Hippocampal formation (tissue), 2 donors: Measurements from ENCODE around the gene NOCT.
"Not testable (repeated sequence)": the region's sequence is repeated elsewhere in the genome, so short reads cannot be mapped to it uniquely, and the experiment has no call there.

Source experiments
- DNase-seq, 2 donors: peaks; one replicate each; lab custom pipeline; 2025; lab: John Stamatoyannopoulos, UW

The NOCT gene

GRCh38 chr4:139009702-139010101, 5.9 kb upstream of the NOCT start:
- DNase-seq, result no peak

- DNase-seq, result no peak
Observed at GRCh38 chr4:139011225-139011950, 4.2 kb upstream of the NOCT start.

DNA sequence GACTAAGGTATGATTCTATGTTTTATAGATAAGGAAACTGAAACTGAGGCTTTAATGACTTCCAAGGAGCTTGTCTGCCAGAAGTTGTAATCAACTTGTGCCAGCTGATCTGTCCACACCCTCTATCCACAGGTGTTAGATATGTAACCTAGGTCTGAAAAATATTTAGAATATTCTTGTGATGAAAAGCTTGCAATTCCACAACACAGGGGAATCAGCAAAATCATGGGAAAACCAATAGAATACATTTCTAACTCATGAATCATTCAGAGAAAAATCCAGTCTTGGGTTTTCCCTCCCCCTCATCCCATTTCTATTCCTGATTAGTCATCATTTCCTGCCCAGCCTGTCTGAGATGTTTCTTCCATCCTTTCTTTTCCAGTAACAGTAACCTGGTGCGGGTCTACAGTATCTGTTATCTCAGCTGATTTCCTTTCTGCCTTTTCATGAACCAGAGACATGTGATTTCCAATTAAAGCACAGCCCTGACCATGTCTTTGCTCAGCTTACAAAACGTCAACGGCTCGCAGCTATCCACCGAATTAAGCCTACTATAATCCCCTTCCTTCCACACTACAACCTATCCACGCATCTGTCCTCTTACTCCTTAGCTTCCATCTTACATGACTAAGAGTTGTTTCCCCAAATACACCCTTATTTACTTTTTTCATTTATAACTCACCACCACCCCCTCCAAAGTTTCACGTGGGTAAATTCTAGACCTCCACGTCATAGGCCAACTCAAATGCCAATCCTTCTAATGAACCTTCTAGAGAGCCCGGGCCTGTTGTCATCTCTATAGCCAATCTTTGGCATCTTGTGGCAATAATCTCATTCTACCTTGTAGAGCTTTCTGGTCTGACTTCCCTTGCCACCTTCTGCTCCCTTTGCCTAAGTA, 961 bp upstream of the NOCT start:
- DNase-seq, result no peak

DNA sequence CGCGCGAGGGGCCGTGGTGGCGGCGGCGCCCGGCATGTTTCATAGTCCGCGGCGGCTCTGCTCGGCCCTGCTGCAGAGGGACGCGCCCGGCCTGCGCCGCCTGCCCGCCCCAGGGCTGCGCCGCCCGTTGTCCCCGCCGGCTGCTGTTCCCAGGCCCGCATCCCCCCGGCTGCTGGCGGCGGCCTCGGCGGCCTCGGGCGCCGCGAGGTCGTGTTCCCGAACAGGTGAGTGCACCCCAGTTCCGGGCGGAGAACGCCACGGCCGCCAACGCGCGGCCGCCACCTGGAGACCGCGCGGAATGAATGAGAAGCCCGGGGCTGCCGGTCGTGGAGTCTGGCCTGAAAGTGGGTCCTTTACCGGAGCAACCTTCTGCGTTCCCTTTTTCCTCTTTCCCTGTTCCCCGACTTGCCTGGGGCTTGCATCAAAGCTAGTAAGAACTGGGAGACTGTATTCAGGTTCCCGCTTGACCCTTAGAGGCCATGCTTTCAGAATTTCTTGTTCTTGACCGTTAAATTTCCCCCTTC, 429 bp downstream of the NOCT start:
- peak in 1 of 2 donors; percentile 31 for DNase-seq

DNA sequence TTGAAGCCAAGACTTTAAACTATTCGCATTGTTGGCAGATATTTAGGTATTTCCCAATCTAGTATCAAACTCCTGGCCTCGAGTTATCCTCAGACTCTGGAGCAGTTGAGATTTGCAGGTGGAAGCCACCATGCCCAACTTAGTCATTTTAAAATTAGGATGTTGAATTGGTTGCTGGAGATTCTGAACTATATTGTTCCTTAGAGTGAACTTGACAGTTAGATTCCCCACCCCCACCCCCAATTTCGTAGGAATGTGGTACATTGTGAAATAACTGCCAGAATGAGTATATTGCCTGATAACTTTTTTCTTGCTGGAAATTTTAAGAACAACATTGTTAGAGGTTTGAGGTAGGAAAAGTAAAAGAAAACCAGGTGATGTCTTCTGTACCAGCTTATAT, 2.3 kb downstream of the NOCT start:
- no peak for DNase-seq

- no peak for DNase-seq
Observed at GRCh38 chr4:139018501-139018900, 2.9 kb downstream of the NOCT start.

- DNase-seq, result no peak
Observed at GRCh38 chr4:139018971-139019758, 3.6 kb downstream of the NOCT start.

DNA sequence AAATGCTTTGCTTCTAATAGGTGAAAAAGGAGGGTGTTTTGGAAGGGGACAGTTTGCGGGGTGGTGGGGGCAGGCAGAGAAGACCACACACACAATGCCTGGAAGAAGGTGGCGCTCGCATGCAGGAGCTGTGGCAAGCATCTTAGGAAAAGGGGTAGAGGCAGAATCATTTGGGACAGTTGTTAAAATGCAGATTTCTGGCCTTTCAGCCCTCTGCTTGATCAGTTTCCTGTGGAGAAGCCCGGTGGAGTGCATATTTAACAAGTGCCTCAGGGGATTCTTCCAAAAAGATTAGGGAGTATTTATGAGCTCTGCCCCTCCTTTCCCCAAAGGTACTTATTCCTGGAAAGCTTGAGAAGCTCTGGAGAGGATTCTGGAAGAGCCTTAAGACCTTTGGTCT, 4.8 kb downstream of the NOCT start:
- no peak for DNase-seq

- DNase-seq, result not testable (repeated sequence)
Observed at GRCh38 chr4:139021071-139021470, 5.5 kb downstream of the NOCT start.

DNA sequence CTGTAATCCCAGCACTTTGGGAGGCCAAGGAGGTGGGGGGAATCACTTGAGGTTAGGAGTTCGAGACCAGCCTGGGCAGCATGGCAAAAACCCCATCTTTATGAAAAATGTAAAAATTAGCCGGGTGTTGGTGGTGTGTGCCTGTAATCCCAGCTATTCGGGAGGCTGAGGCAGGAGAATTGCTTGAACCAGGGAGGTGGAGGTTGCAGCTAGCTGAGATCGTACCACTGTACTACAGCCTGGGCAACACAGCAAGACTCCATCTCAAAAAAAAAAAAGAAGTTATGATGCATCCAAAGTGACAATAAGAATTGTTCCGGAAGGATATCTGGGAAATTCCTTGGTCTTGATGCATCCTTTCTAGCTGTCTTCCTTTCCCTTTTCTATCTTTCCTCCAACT, 7.3 kb downstream of the NOCT start:
- DNase-seq, result no peak

DNA sequence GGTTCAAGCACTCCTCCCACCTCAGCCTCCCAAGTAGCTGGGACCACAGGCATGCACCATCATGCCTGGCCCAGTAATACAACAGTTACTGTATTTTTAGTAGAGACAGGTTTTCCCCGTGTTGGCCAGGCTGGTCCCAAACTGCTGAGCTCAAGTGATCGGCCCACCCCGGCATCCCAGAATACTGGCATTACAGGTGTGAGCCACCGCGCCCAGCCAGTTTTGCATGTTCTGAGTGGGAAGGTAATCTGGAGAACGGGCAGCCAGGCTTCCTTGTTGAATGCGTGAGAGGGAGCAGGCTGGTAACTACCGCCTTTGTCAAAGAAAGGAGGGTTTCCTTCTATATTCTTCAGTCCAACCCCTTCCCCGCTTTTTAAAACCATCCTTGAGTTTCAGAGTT, 9.1 kb downstream of the NOCT start:
- DNase-seq, result no peak

- no peak for DNase-seq
Observed at GRCh38 chr4:139025841-139026240, 10.3 kb downstream of the NOCT start.

GRCh38 chr4:139027776-139028175, 12.2 kb downstream of the NOCT start:
- DNase-seq, result no peak

- peak; percentile 31 to 48 for DNase-seq
Observed at GRCh38 chr4:139028191-139028661, 12.6 kb downstream of the NOCT start.

DNA sequence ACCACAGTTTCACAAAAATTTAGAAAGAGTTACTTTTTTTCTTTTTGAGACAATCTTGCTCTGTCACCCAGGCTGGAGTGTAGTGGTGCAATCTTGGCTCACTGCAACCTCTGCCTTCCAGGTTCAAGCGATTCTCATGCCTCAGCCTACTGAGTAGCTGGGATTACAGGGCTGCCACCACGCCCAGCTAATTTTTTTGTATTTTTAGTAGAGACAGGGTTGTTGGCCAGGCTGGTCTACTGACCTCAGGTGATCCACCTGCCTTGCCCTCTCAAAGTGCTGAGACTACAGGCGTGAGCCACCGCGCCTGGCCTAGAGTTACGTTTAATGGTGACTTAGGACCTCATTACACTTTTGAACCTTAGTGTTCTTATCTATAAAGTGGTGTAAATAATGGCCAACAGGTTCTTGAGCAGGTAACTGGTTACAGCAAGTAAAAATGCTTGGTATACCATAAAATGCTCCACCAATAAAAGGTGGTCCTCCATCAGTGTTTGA, 14.3 kb downstream of the NOCT start:
- not testable (repeated sequence) for DNase-seq

DNA sequence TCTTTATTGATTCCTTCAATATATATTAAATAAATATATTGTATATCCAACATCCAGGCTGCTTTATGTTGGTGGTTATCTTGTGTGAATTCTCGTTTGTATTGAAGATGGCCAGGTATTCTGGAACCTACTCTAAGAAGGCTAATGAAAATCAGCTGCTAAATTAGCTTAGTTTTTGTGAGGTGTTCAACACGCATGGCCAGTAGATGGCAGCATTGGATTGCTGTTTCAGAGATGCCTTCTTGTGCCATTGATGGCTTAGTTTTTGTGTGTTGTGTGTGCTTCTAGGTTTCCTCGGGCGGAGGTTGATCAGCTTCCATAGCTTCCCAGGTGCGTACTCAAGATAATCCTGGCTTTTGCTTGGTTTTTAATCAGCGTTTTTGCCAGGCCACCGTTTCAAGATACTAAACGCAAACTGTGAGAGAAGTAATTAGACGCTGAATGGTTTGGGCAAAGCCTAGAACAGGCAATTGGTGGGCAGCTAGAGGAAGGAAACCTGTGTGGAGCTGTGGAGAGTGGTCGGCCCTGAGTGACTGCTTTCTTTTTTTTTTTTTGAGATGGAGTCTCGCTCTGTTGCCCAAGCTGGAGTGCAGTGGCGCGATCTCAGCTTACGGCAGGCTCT, 15.1 kb downstream of the NOCT start:
- peak; percentile 64 to 87 for DNase-seq

DNA sequence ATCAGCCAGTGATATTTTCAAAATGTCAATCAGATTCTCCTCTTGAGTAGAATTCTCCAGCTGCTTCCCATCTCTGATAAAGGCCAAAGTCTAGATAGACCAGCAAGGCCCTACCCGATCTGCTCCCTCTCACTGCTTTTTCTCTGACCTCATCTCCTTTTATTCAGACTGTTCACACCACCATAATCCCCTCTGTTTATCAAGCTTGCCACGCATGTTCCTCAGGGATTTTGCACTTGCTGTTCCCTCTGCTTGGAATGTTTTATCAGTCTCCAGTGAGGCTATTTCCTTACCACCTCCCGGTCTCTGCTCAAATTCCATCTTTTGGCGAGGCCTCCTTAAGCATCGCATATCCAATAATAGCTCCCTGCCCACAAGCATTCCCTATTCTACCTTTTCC, 20.1 kb downstream of the NOCT start:
- DNase-seq, result no peak

DNA sequence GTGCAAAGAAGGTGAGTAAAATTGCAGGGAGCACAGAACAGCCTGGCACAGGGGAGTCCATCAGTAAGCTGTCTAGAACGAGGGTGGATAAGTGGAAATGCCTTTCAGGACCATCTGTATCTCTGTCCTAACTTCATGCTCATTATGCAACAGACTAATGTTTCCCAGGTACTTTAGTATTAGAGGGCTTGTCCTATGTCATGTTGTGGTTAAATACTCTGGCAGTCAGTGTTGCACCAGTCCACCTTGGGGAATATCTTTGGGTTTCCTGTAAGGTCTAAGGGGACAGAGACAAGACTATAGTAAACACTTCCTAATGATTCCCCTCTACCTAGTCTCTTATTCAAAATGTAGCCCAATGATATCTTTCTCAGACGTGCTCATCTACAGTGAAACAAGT, 21.3 kb downstream of the NOCT start:
- no peak for DNase-seq

GRCh38 chr4:139038874-139039443, 23.4 kb downstream of the NOCT start:
- no peak for DNase-seq

DNA sequence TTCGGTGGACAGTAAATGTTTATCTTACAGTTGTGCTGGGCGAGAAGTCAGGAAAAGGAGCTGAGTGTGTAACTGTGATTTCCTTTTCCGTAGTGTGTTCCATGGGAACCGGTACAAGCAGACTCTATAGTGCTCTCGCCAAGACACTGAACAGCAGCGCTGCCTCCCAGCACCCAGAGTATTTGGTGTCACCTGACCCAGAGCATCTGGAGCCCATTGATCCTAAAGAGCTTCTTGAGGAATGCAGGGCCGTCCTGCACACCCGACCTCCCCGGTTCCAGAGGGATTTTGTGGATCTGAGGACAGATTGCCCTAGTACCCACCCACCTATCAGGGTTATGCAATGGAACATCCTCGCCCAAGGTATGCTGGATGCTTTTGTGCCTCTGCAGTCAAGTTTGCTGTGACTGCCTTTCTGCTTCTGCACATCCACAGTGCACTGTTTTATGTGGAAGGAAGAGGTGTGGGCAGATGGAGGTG, 27.4 kb downstream of the NOCT start:
- peak in 1 of 2 donors; percentile 16 for DNase-seq

GRCh38 chr4:139044291-139044690, 28.7 kb downstream of the NOCT start:
- no peak for DNase-seq
